GM18873 (cell line): ENCODE data around the gene EIF3K.
A peak's percentile ranks its signal among the peaks of the same experiment; 100 is the strongest.
"Not testable (repeated sequence)": the region's sequence is repeated elsewhere in the genome, so short reads cannot be mapped to it uniquely, and the experiment has no call there.

Source experiments
- ATAC-seq: cut with Tn5 transposase; IDR thresholded peaks from one replicate; pipeline ENCODE4 v1.9.1; 2021; ENCODE audit warnings: mild to moderate bottlenecking, moderate library complexity, moderate number of reproducible peaks; ENCODE audit not compliant: unreplicated experiment, low FRiP score

Gene EIF3K, protein sequence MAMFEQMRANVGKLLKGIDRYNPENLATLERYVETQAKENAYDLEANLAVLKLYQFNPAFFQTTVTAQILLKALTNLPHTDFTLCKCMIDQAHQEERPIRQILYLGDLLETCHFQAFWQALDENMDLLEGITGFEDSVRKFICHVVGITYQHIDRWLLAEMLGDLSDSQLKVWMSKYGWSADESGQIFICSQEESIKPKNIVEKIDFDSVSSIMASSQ

DNA sequence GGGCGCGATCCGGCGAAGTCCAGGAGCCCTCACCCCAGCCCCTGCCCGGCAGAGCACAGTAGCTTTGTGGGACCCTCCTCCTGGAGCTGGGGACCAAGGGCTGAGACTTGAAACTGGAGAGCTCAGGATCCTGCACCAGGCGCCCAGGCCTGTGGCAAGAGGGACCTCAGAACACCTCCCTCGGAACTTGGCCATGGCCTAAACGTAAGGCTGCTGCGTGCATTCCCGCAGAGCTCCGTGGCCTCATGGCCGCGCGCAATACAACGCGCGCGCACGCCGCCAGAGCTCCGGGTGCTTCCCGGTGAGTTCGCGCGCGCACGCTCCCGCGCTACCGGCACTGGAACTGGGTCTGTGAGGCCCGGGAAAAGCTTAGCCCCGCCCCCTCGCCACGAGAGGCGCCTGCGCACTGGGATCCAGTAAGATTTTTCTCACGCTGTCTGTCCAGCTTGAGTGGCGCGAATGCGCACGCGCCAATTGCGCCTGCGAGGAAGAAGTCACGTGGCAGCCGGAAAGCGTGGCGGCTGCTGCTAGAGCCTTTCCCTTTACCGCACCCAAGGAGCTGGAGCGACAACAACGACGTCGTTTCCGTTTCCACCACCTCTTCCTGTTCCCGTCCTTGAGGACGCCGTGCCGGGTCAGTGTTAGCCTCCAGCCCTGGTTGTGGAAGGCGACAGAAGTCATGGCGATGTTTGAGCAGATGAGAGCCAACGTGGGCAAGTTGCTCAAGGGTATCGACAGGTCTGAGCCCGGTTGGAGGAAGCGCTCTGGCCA lies at the start of gene EIF3K:
EIF3K (plus strand) TSS at position 599 of the 771 bp plus-strand sequence; CDS start at position 680, 81 bp downstream.
- peak; percentile 56 for ATAC-seq

- no peak for ATAC-seq
These were observed 49.5 kb upstream of the EIF3K start for GRCh38 chr19:38569368-38569983.

- no peak for ATAC-seq
These were observed 47.3 kb upstream of the EIF3K start for GRCh38 chr19:38571682-38572081.

DNA sequence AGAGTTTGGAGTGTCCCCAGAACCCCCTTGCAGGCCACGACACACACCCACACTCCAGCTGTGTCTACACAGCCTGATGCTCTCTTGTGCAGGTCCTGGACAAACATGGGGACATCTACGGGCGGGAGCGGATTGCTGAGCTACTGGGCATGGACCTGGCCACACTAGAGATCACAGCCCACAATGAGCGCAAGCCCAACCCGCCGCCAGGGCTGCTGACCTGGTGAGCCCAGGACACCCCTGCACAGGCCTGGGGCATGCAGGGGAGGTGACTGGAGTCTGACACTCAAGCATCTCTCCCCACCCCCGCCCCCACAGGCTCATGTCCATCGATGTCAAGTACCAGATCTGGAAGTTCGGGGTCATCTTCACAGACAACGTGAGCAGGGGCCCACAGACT lies 41.2 kb upstream of the EIF3K start:
- ATAC-seq: no peak

- not testable (repeated sequence) for ATAC-seq
These were observed 39.7 kb upstream of the EIF3K start for GRCh38 chr19:38579304-38579703.

GRCh38 chr19:38580080-38580479 lies 38.9 kb upstream of the EIF3K start:
- no peak for ATAC-seq

GRCh38 chr19:38583219-38583984 lies 35.6 kb upstream of the EIF3K start:
- no peak for ATAC-seq

DNA sequence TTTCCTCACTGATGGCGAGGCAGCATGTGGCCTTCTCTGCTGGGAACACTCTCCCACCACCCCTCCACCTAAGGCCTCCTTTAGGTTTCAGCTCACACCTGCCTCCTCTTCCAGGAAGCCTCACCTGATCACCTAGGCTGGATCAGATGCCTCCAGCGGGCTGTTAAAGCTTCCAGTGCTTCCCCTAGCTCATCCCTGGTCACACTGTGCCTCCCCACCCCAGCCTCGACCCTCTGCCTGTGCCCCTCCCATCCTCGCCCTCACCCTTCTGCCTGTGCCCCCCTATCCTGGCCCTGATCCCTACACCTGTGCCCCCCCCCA lies 35.0 kb upstream of the EIF3K start:
- no peak for ATAC-seq

- ATAC-seq: no peak
These were observed 31.4 kb upstream of the EIF3K start for GRCh38 chr19:38587562-38587961.

DNA sequence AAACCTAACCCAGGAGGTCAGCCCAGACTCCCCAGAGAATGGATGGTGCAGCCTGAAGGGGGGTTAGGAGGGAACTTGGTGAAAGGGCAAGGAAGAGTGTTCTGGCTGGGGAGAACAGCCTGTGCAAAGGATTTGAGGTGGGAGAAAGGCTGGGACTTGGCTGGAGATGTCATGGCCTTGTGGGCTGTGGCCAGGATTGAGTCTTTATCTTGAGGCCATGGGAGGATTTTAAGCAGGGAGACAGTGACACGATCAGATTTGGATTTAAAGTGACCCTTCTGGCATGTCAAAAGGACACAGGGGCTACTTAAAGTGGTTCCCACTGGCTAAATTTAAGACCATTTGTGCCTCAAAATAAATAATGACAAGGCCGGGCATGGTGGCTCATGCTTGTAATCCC lies 30.9 kb upstream of the EIF3K start:
- no peak for ATAC-seq

DNA sequence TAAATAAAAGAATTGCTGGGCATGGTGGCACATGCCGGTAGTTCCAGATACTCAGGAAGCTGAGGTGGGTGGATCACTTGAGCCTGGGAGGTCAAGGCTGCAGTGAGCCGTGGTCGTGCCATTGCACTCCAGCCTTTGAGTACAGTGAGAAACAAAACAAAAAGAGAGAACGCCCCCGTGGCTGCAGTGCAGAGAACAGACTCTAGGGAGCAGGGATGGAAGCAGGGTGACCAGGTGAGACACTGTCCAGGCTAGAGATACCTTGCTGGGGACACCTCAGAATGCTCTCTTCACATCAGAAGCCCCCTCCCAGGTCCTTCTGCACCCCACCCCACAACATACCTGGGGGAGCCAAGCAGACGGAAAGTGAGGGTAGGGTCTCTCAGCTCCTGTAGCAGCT lies 26.0 kb upstream of the EIF3K start:
- no peak for ATAC-seq

GRCh38 chr19:38596057-38596981 lies 22.7 kb upstream of the EIF3K start:
- ATAC-seq: no peak

- no peak for ATAC-seq
These were observed 21.9 kb upstream of the EIF3K start for GRCh38 chr19:38597075-38597474.

GRCh38 chr19:38599722-38600121 lies 19.3 kb upstream of the EIF3K start:
- ATAC-seq: no peak

DNA sequence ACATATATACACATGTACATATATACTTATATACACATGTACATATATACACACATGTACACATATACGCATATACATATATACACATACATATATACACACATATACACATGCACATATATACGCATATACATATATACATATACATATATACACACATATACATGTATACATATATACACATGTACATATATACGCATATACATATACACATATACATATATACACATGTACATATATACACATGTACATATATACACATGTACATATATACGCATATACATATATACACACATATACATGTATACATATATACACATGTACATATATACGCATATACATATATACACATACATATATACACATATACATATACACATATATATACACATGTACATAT lies 16.1 kb upstream of the EIF3K start:
- not testable (repeated sequence) for ATAC-seq

GRCh38 chr19:38606131-38606530 lies 12.9 kb upstream of the EIF3K start:
- ATAC-seq: no peak

DNA sequence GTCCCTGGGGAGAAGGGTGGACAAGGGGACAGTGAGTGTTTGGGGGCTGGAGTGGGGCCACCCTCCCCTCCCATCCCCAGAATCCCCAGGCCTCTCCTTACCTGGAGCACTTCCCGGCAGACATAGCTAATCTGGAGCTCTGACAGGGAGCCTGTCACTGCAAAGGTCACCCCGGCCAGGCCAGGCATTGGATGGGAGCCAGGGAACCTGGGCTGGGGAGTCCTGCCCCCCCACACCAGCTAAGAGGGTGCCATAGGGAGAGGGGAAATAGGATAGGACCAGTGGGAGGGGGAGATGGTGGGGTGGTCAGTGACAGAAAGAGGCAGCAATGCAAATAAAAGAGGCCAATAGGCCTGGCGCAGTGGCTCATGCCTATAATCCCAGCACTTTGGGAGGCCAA lies 4.7 kb upstream of the EIF3K start:
- ATAC-seq: no peak

GRCh38 chr19:38615007-38615581 lies 3.9 kb upstream of the EIF3K start:
- no peak for ATAC-seq

DNA sequence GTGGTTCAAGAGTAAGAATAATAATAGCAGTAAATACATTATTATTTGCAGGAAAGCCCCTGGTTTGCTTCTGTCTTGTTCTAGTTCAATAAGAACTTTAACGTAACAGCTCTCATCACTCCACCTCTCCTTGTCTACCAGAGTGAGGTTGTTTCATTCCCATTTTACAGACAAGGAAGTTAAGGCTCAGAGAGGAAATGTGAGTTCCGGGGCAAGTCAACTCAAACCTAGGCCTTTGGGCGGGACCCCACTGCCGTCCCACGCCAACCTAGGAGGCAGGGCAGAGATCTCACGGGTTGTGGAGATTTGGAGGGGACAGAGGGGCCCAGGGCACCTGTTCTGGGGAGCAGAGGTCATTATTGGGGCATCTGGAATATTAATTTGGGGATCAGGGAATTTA lies 2.7 kb upstream of the EIF3K start:
- no peak for ATAC-seq

DNA sequence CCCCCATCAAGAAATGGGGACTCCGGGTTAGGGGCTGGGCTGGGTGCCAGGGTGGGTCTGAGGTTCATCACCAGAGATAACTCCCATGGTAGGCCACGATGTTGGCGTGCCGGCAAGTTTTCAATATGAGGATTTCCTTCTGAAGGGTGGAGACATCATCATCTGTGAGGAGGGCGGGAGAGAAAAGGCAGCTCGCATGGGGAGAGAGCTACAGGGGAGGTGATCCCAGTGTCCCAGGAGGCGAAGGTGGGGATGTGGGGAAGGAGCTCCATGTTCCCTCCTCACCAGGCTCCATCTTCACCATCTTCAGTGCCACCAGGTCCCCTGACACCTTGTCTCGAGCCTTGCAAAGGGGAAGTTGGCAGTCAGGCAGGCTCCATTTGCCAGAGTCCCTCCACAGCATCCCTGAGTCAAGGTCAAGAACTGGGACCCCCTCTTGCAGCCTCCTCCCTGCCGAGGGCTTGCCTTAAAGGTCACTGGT lies 1.7 kb upstream of the EIF3K start:
- no peak for ATAC-seq
